H9 (cell line): ENCODE results near the gene TMOD4. TPM values are rescaled to one million over a fixed set of nuclear protein-coding genes. Genes with fewer than 3 reads are reported as not detected.

Source experiments
- DNase-seq: peaks from one replicate; pipeline ENCODE4 v3.0.0-alpha.2; 2017
- H2AFZ ChIP-seq: one replicate; pipeline ENCODE4 v1.6.1; 2013; ENCODE audit warnings: mild to moderate bottlenecking, low read length, control low read depth, moderate library complexity
- H2AK5ac ChIP-seq: 2 replicates; pipeline ENCODE4 v1.6.1; 2013; ENCODE audit warnings: low read length, control low read depth, mixed read lengths; ENCODE audit not compliant: insufficient read length
- H2BK120ac ChIP-seq: one replicate; pipeline ENCODE4 v1.6.1; 2013; ENCODE audit warnings: low read depth, mild to moderate bottlenecking, low read length, control low read depth, inconsistent platforms; ENCODE audit not compliant: poor library complexity, severe bottlenecking
- H2BK12ac ChIP-seq: 2 replicates; pipeline ENCODE4 v1.6.1; 2013; ENCODE audit warnings: low read length, control low read depth, mixed read lengths, low read depth; ENCODE audit not compliant: insufficient read length
- H2BK15ac ChIP-seq: 2 replicates; pipeline ENCODE4 v1.6.1; 2013; ENCODE audit warnings: low read depth, low read length, control low read depth
- H2BK20ac ChIP-seq: one replicate; pipeline ENCODE4 v1.6.1; 2013; ENCODE audit warnings: low read depth, mild to moderate bottlenecking, low read length, control low read depth, inconsistent platforms; ENCODE audit not compliant: poor library complexity, severe bottlenecking
- H2BK5ac ChIP-seq: 2 replicates; pipeline ENCODE4 v1.6.1; 2013; ENCODE audit warnings: low read length, control low read depth, mixed read lengths; ENCODE audit not compliant: insufficient read length
- H3K14ac ChIP-seq: 2 replicates; pipeline ENCODE4 v1.6.1; 2013; ENCODE audit warnings: low read length, control low read depth; ENCODE audit not compliant: insufficient read depth
- H3K18ac ChIP-seq: 2 replicates; pipeline ENCODE4 v1.6.1; 2013; ENCODE audit warnings: low read depth, mild to moderate bottlenecking, mixed read lengths, low read length, control low read depth; ENCODE audit not compliant: insufficient read length
- H3K23ac ChIP-seq: 2 replicates; pipeline ENCODE4 v1.6.1; 2013; ENCODE audit warnings: low read length, control low read depth, mixed read lengths, low read depth; ENCODE audit not compliant: insufficient read length
- H3K23me2 ChIP-seq: 2 replicates; pipeline ENCODE4 v1.6.1; 2013; ENCODE audit warnings: low read depth, mild to moderate bottlenecking, mixed read lengths, low read length, control low read depth; ENCODE audit not compliant: insufficient read length, poor library complexity, severe bottlenecking
- H3K27ac ChIP-seq: 2 replicates; pipeline ENCODE4 v1.5.1; 2013; ENCODE audit warnings: low read length, control low read depth, mixed read lengths, low read depth; ENCODE audit not compliant: insufficient read length
- H3K27me3 ChIP-seq: 2 replicates; pipeline ENCODE4 v1.6.1; 2013; ENCODE audit warnings: low read length, control low read depth, inconsistent platforms; ENCODE audit not compliant: insufficient read depth
- H3K4ac ChIP-seq: 2 replicates; pipeline ENCODE4 v1.6.1; 2013; ENCODE audit warnings: low read depth, mild to moderate bottlenecking, control low read depth, inconsistent platforms, low read length, moderate library complexity
- H3K4me1 ChIP-seq: 2 replicates; pipeline ENCODE4 v1.6.1; 2013; ENCODE audit warnings: low read length, control low read depth, inconsistent platforms; ENCODE audit not compliant: insufficient read depth
- H3K4me2 ChIP-seq: 2 replicates; pipeline ENCODE4 v1.6.1; 2013; ENCODE audit warnings: low read length, control low read depth, mixed read lengths; ENCODE audit not compliant: insufficient read length, insufficient read depth
- H3K56ac ChIP-seq: 2 replicates; pipeline ENCODE4 v1.6.1; 2013; ENCODE audit warnings: low read depth, mild to moderate bottlenecking, mixed read lengths, low read length, control low read depth; ENCODE audit not compliant: insufficient read length
- H3K79me1 ChIP-seq: 2 replicates; pipeline ENCODE4 v1.6.1; 2013; ENCODE audit warnings: low read depth, mild to moderate bottlenecking, moderate library complexity, low read length, control low read depth, inconsistent platforms; ENCODE audit not compliant: insufficient read depth, poor library complexity, severe bottlenecking
- H3K79me2 ChIP-seq: 2 replicates; pipeline ENCODE4 v1.6.1; 2013; ENCODE audit warnings: low read length, control low read depth, inconsistent platforms; ENCODE audit not compliant: insufficient read depth
- H3K9ac ChIP-seq: 2 replicates; pipeline ENCODE4 v1.6.1; 2013; ENCODE audit warnings: low read length, control low read depth, mixed read lengths; ENCODE audit not compliant: insufficient read length; ENCODE audit errors: extremely low read depth
- H3K9me3 ChIP-seq: one replicate; pipeline ENCODE4 v1.6.1; 2013; ENCODE audit warnings: low read depth, low read length, inconsistent platforms; ENCODE audit not compliant: control insufficient read depth
- H3T11ph ChIP-seq: one replicate; pipeline ENCODE4 v1.6.1; 2013; ENCODE audit warnings: mild to moderate bottlenecking, low read length, control low read depth, inconsistent platforms
- H4K20me1 ChIP-seq: one replicate; pipeline ENCODE4 v1.6.1; 2013; ENCODE audit not compliant: control insufficient read depth, insufficient read length, insufficient read depth
- H4K5ac ChIP-seq: 2 replicates; pipeline ENCODE4 v1.6.1; 2013; ENCODE audit warnings: low read depth, mild to moderate bottlenecking, mixed read lengths, low read length, control low read depth; ENCODE audit not compliant: insufficient read length
- H4K8ac ChIP-seq: replicated peaks from 2 replicates; pipeline ENCODE4 v1.6.1; 2013; ENCODE audit warnings: low read length, control low read depth, mixed read lengths, low read depth; ENCODE audit not compliant: insufficient read length
- H4K91ac ChIP-seq: 2 replicates; pipeline ENCODE4 v1.6.1; 2013; ENCODE audit warnings: low read depth, mild to moderate bottlenecking, moderate library complexity, mixed read lengths, low read length, control low read depth; ENCODE audit not compliant: insufficient read length
- H3K27ac Mint-ChIP-seq, 3 experiments: 2 replicates in 2 of 3; 3 replicates in 1 of 3; pipeline ENCODE4 v1.8.0; 2020 to 2021; ENCODE audit warnings: mixed read lengths in 3 of 3, mild to moderate bottlenecking in 1 of 3, moderate library complexity in 1 of 3
- H3K27me3 Mint-ChIP-seq: 2 replicates; pipeline ENCODE4 v1.8.0; 2021; ENCODE audit warnings: low read depth, mild to moderate bottlenecking, moderate library complexity, mixed read lengths
- H3K36me3 Mint-ChIP-seq, 3 experiments: 2 replicates in 2 of 3; 3 replicates in 1 of 3; pipeline ENCODE4 v1.8.0; 2020 to 2021; ENCODE audit warnings: low read depth in 3 of 3, mixed read lengths in 3 of 3; ENCODE audit not compliant: insufficient read depth in 1 of 3
- H3K4me1 Mint-ChIP-seq, 2 experiments: 2 replicates each; pipeline ENCODE4 v1.8.0; 2020; ENCODE audit warnings: mixed read lengths in 2 of 2
- H3K4me3 Mint-ChIP-seq, 2 experiments: 2 replicates in 1 of 2; 3 replicates in 1 of 2; pipeline ENCODE4 v1.8.0; 2020 to 2021; ENCODE audit warnings: mild to moderate bottlenecking in 2 of 2, mixed read lengths in 2 of 2, moderate library complexity in 1 of 2
- H3K9me3 Mint-ChIP-seq, 2 experiments: 2 replicates in 1 of 2; 3 replicates in 1 of 2; pipeline ENCODE4 v1.8.0; 2020; ENCODE audit warnings: mild to moderate bottlenecking in 2 of 2, mixed read lengths in 2 of 2, moderate library complexity in 1 of 2
- CTCF ChIP-seq: fragments of 200-600 bp; sonication (generic); conservative IDR thresholded peaks from 3 replicates; pipeline ENCODE4 v1.8.0; 2021; ENCODE audit warnings: antibody characterized with exemption, mild to moderate bottlenecking
- WGBS: extraction: QIAGEN DNeasy Blood & Tissue Kit; methylation state at CpG from one replicate; pipeline ENCODE4 v1.1.7; 2013; ENCODE audit warnings: missing lambda C conversion rate, low lambda C conversion rate, mixed read lengths; ENCODE audit not compliant: insufficient read length; ENCODE audit errors: extremely low coverage; 5-methylcytosine and 5-hydroxymethylcytosine counted together
- total RNA-seq: library from RNA; stranded (reverse); gene quantifications from 2 replicates; pipeline ENCODE4 v1.2.1, GENCODE V29; 2021

Gene TMOD4
- total RNA-seq, 1 experiment from 2014 or later, result 0.42 TPM

GRCh38 chr1:151128800-151129199 is 47.0 kb downstream of the TMOD4 start:
- no peak overlapping the region for H2BK5ac ChIP-seq
- H3K23ac ChIP-seq, result no peak overlapping the region
- no peak overlapping the region for H3K56ac ChIP-seq
- no peaks in the 10 kb centered on the region for H4K20me1 ChIP-seq
- H3K27ac ChIP-seq, result no peak overlapping the region
- no peaks in the 10 kb centered on the region; the same call in 1 of the 2 replicates for H3K4me1 ChIP-seq
- no peaks in the 10 kb centered on the region; the same call in 1 of the 2 replicates for H3K27me3 ChIP-seq
- no peak for TF ChIP-seq CTCF
- Mint-ChIP-seq H3K4me3 (no peak overlapping the region), H3K27me3 (peaks cover 3% of the 10 kb centered on the region), H3K4me1 (peaks cover 26 to 34% of the 10 kb centered on the region in 2 experiments), H3K36me3 (no peaks in the 10 kb centered on the region), H3K27ac (no peak overlapping the region), H3K9me3 (no peaks in the 10 kb centered on the region)
- H2AK5ac ChIP-seq, result no peak overlapping the region
- no peak overlapping the region for H2AFZ ChIP-seq
- no peak overlapping the region for H4K91ac ChIP-seq
- peaks cover 15% of the 10 kb centered on the region for H3K23me2 ChIP-seq
- no peaks in the 10 kb centered on the region for H3K79me2 ChIP-seq
- no peak overlapping the region for H4K5ac ChIP-seq
- no peaks in the 10 kb centered on the region for H3K9me3 ChIP-seq
- H4K8ac ChIP-seq, result no peak overlapping the region
- no peak overlapping the region for H3K18ac ChIP-seq
- no peak overlapping the region for H2BK15ac ChIP-seq
- no peak overlapping the region for H3K4ac ChIP-seq
- H3K14ac ChIP-seq, result no peak overlapping the region
- no peak overlapping the region for H3T11ph ChIP-seq
- no peak overlapping the region for H3K9ac ChIP-seq
- H2BK12ac ChIP-seq, result no peak overlapping the region
- no peaks in the 10 kb centered on the region for H3K79me1 ChIP-seq
- H3K4me2 ChIP-seq, result no peak overlapping the region
- no peak overlapping the region for H2BK20ac ChIP-seq
- DNase-seq, result no peak
- WGBS, result no CpG with 5 or more reads among the region's 6 CpGs
- H2BK120ac ChIP-seq, result no peak overlapping the region
